Raji (cell line): ENCODE results near the gene SLC35G6.

Experiments
- POLR2A ChIP-seq: IDR thresholded peaks from 2 replicates; pipeline ENCODE4 v1.6.1; 2011; ENCODE audit warnings: low read depth, low read length, control low read depth; ENCODE audit not compliant: insufficient read depth

SLC35G6 gene

DNA sequence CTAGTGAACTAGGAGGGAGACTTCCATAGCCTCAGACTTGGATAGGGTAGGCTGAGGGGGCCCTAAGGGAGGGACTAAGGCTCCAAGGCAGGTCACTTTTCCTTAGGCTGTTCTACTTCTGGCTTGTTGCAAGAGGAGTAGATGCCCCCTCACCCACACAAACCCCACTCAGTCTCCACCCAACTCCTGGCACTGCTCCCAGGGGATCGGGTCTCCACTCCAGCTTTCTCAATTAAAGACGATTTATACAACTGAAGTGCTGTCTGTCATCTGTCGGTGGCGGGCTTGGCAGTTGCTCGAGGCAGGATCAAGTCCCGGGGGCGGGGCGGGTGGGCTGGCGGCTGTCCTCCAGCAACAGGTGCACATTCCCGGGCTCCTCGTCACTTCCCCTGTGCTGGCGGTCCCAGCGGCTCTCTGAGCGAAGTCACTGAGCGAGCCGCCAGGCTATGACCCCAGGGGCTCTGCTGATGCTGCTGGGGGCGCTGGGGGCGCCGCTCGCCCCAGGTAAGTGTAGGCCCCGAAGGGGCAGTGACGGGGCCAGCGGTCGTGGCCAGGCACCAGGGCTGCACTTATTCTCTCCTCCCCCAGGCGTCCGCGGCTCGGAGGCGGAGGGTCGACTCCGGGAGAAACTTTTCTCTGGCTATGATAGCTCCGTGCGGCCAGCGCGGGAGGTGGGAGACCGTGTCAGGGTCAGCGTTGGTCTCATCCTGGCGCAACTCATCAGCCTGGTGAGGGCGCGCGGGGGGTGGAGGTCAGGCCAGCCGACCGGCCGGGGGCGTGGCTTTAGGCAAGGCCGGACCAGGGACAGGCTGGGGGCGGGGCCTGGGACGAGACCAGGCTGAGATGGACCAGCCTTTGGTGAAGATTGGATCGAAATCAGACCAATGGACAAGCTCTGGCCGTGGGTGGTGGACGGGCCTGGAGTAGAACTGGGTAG lies 36.3 kb upstream of the SLC35G6 start, which contains the start of gene CHRNB1:
Gene CHRNB1 (plus strand): TSS at position 380 of the 937 bp plus-strand sequence. CDS start 67 bp downstream, at position 447.
- TF ChIP-seq POLR2A = no peak

DNA sequence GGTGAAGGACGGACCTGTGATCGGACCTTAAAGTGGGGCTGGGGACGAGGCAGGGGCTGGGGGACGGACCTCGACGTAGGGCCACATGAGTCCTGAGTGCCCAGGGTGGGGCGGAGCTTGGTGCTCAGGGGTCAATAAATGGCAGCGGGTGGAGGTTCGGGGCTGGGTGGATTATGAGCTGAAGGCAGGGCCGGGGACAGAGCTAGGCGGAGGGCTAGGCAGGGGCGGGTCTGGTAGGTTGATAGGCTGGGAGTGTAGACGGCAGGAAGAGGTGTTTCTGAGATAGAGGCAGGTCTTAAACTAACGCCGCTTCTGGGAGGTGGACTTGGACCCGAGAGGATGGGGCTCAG lies 35.7 kb upstream of the SLC35G6 start:
- TF ChIP-seq POLR2A = no peak

DNA sequence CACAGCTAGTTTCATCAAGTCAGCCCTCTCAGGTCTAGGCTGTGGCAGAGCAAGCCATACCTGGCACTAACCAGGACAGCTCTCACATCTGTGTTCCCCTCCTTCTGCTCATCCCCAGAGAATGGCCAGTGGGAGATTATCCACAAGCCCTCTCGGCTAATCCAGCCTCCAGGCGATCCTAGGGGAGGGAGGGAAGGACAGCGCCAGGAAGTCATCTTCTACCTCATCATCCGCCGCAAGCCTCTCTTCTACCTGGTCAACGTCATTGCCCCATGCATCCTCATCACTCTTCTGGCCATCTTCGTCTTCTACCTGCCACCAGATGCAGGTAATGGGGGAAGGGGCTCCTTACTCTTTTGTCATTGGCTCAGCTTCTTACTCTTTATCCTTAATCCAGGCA lies 32.8 kb upstream of the SLC35G6 start:
- no peak for TF ChIP-seq POLR2A

DNA sequence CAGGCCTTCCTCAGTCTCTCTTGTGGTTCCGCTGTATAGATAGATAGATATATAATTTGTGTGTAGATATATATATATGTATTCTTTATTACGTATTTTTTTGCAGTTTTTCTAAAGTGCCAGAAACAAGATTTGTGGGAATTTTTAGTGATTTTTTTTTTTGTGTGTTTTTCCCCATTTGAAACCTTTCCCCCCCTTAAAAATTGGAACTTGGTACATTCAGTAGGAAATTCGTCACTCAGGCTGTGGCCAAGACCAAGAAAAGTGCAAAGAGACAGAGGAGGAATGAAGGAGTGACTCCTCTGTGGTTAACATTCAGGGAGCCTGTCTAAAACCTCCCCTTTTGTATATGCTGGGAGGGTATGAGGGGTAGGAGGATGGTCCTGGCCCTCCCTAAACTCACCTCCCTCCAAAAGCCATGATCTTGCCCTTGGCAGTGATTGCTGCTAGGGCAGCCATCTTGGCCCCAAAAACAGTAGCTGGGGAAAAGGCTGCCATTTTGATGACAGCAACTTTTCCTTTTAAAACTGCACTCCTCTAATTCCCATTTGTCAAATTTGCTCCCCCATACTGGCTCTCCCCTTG lies 21.2 kb upstream of the SLC35G6 start:
- TF ChIP-seq POLR2A = no peak

DNA sequence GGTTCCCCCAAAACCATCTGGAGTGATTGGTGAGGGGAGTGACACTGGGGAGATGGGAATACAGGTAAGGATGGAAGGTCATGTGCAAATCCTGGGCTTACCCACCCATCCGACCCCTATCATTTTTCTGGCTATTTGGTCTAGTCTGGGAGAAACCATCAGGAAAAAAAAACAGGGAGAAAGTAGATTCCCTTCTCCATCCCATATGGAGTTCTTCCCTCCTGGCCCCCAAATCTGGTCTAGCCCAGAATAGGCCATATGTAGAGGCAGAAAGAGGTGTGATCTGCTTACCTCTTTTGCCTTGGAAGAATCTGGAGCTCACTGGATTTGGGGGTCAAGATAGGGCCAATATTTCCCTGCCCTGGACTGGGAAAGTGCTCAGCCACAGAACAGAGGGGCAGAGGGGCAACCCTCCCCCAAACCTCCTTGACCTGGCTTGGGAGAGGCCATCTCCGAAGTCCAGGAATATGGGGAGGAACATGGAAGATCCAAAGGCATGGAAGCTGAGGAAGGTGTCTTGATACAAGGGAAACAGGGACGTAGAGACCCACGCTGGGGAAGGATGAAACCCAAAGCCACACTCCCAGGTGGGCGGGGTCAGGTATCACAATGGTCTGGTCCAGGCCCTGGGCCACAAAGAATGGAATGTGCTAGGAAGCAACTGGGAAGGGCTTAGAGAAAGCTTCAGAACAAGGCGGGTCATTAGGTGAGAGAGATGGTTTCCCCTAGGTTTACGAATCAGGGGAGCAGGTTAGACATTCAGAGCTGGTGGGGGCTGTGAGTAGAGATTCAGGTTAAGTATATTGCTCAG lies 20.2 kb upstream of the SLC35G6 start:
- no peak for TF ChIP-seq POLR2A

DNA sequence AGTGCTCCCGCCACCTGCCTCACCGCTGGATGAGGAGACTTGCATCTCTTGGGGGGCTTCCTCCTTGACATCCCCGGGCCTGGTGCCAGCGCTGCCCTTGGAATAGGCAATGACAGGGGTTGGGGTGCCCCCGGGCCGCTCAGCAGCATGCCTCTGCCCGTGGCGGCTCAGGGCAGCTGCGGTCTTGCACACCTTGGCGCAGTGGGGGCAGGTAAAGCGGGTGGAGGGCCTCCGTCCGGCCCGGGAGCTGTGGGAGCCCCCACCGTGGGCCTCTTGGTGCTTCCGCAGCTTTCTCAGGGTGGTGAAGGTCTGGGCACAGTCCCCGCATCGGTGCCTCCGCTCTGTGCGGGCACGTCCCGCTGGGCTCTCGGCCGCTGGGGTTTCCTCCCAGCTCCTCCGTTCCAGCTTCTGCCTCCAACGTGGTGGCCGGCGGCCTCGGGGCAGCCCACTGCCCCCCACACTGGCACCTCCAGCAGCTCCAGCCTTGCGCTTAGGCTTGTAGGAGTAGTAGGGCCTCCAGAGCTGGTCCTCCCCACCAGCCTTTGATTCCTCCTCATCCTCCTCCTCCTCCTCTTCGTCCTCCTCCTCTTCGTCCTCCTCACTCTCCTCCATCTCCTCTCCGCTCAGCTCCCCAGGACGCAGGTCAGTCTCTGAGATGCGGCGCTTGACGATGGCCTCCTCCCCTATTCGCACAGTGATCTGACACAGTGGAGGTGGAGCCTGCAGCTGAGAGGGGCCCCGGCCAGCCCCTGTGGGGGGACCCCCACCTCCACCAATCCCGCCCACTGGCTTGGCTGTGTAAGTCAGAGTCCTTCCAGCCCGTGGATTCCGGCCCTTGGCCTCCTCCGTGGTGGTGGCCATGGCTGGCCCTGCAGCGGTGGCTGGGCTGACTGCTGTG lies 18.5 kb upstream of the SLC35G6 start:
- no peak for TF ChIP-seq POLR2A

DNA sequence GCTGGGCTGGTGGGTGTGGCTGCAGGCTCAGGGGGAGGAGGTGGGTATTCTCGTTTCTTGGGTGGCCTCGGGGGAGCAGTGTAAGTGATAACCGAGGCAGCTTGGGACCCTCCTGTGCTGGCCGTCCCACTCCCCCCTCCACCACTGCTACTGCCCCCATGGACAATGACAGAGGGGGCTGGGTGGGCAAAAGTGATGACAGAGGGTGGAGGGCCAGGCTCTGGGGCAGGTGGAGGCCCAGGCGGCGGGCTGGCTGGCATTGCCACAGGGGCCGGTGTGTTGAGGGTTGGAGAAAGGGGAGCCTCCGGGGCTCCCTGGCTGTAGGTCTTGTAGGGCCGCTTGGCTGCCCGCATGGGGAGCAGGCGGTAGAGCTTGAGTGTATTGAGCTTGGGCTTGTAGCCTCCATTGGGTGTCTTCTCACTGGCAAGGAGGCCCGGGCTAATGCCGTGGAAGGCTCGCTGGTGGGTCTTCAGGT lies 17.8 kb upstream of the SLC35G6 start:
- no peak for TF ChIP-seq POLR2A

DNA sequence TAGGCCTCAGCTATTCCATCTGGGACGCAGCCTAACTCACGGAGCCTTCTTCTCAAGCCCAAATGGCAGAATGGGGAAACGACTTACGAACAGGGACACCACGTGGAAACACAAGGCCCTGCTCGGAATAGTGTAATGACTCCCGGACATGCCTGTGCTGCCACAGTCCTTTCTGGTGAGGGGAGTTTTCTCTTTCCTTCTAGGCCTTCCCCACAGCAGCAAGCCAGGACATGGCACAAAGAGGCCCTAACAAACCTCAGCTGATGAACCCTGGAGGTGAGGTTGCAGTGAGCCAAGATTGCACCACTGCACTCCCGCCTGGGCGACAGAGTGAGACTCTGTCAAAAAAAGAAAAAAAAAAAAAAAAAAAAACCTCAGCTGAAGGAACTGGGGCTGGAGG lies 17.2 kb upstream of the SLC35G6 start:
- TF ChIP-seq POLR2A = no peak

DNA sequence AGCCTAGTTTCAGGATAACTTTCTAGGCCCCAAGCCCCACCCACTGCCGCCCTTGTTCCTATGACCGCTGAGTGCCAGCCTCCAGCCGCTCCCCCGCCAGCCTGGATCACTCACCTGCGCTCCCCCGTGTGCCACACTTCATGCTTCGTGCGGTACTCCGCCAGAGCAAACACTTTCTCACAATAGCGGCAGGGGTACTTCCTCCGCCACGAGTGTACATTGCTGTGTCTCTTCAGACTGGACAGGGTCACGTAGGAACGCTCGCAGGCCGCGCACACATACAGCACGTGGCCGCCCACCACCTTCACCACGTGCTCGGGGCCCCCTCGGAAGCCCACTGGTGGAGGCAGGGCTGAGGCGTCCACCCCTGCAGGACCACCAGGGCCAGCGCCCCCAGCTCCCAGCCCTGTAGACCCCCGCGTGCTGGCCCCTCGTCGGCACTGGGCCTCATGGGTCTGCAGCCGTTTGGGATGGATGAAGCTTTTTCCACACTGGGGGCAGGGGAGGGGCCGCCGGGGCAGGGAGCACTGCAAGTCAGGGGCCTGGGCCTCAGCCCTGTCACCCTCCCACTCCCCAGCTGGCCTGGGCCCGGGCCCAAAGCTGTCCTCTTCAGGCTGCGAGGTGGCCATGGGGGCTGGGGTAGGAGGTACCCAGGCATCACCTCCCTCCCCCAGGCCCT lies 15.5 kb upstream of the SLC35G6 start:
- TF ChIP-seq POLR2A = no peak

DNA sequence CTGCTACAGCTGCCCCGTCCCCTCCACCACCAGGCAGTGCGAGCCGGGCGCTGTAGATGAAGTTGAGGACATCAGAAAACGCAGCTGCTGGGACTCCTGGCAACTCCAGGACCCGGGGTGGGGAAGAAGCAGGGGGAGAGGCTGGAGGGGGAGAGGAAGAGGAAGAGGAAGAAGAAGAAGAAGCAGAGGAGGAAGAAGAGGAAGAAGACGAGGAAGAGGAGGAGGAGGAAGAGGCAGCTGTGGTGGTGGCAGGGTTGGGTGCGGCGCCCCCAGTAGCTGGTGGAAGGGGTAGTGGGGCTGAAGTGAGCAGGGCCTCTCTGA lies 15.0 kb upstream of the SLC35G6 start:
- no peak for TF ChIP-seq POLR2A

DNA sequence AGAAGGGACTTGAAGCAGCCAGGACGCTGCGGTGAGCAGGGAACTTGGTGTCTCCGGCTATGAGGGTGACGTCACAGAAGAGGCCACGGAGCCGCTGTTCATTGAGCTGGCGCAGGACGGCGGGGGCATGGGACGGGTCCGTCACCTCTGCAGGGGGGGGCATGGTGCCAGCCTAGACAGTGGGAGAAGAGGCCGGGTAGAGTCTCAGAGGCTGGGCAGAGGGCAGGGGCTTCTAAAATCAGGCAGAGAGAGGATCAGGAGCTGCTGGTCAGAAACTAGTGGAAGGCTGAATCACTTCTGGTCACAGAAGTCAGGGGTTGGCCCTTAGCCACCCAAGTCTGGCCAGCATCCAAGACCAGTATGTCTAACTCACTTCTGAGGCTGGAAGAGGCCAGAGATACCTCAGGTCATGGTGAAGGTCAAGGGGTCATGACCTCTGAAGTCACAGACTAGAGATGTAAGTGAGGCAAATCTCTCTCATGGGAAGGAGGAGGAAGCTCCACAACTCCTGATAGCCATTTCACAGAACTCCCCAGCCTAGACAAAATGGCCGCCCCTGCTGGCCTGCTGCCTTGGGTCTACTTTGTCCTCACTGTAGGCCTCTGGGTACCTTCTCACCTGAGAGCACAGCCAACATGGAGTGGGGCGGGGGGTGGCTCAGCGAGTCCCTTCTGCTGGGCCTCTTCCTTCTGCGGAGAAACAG lies 14.5 kb upstream of the SLC35G6 start:
- no peak for TF ChIP-seq POLR2A

DNA sequence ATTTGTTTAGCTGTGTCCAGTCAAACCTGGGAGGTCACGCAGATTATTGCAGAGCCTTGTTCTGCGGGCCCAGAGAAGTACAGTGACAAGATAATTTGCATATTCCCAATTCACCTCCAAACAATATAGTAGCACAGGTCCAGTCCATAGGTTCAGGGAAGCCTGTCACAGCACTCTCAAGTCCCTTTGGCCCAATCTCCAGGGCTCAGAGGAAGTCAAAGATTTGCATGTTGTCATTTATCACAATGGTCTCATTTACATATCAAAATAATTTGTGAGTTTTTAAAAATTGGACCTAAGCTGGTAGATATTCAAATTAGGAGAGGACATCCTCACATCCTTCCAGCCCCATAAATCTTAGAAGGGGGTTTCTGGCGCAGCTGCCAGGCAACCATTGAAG lies 13.7 kb upstream of the SLC35G6 start:
- TF ChIP-seq POLR2A = no peak

DNA sequence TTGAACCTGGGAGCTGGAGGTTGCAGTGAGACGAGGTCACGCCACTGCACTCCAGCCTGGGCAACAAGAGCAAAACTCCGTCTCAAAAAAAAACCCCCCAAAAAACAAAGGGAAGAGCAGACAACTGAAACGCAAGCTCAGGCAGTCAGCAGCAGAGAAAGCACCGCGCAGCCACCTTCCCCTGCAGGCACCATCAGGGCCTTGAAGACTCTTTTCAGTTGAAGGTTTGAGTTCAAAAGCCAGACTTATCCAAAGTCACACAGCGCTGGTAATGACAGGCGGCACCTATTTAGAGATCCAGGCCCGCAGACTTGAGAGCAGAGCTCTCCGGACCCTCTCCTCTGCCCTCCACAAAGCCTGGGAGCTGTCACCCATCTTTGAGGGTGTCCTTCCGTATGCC lies 13.0 kb upstream of the SLC35G6 start:
- TF ChIP-seq POLR2A = no peak

DNA sequence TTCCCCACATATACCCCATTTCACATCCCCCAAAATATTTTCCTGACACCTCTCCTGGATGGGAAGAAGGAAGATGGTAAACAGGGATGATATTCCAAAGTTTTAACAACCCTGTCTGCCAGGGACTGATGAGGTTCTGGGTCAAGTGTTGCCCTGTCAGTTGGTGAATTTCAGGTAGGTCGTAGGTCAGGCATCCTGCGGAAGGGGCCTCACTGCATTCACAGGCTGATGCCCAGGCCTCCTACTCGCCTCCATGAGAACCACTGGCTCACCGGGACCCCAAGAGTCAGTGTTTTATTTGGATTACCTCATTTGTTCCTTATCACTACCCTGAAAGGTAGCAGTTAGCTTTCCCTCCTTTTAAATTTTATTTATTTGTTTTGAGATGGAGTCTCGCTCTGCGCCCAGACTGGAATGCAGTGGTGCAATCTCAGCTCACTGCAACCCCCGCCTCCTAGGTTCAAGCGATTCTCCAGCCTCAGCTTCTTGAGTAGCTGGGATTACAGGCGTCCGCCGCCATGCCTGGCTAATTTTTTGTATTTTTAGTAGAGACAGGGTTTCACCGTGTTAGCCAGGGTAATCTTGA lies 12.3 kb upstream of the SLC35G6 start:
- no peak for TF ChIP-seq POLR2A

DNA sequence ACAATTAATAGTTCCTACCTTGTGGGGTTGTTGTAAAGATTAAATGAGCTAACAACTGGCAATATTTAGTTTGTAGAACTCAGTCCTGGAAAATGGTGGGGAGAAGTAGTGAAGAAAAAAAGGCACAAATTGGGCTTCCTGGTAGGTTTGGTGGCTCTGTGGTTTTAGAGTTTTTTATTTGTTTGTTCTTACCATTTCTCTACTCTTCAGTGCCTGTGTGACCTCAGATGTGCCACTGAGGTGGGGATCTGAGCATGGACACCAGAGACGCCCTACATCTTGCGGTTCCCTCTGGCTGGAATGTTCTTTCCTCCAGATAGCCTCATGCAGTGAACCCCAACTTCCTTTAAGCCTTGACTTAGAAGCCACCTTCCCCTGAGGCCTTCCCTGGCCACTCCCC lies 9.5 kb upstream of the SLC35G6 start:
- no peak for TF ChIP-seq POLR2A
